H9 (cell line): ENCODE results near the gene MRPL18. TPM values are rescaled to one million over a fixed set of nuclear protein-coding genes. Genes with fewer than 3 reads are reported as not detected.
A peak's percentile ranks its signal among the peaks of the same experiment; 100 is the strongest.

ENCODE experiments used
- DNase-seq: peaks from one replicate; pipeline ENCODE4 v3.0.0-alpha.2; 2017
- H2AFZ ChIP-seq: one replicate; pipeline ENCODE4 v1.6.1; 2013; ENCODE audit warnings: mild to moderate bottlenecking, low read length, control low read depth, moderate library complexity
- H2AK5ac ChIP-seq: 2 replicates; pipeline ENCODE4 v1.6.1; 2013; ENCODE audit warnings: low read length, control low read depth, mixed read lengths; ENCODE audit not compliant: insufficient read length
- H2BK120ac ChIP-seq: one replicate; pipeline ENCODE4 v1.6.1; 2013; ENCODE audit warnings: low read depth, mild to moderate bottlenecking, low read length, control low read depth, inconsistent platforms; ENCODE audit not compliant: poor library complexity, severe bottlenecking
- H2BK12ac ChIP-seq: 2 replicates; pipeline ENCODE4 v1.6.1; 2013; ENCODE audit warnings: low read length, control low read depth, mixed read lengths, low read depth; ENCODE audit not compliant: insufficient read length
- H2BK15ac ChIP-seq: 2 replicates; pipeline ENCODE4 v1.6.1; 2013; ENCODE audit warnings: low read depth, low read length, control low read depth
- H2BK20ac ChIP-seq: one replicate; pipeline ENCODE4 v1.6.1; 2013; ENCODE audit warnings: low read depth, mild to moderate bottlenecking, low read length, control low read depth, inconsistent platforms; ENCODE audit not compliant: poor library complexity, severe bottlenecking
- H2BK5ac ChIP-seq: 2 replicates; pipeline ENCODE4 v1.6.1; 2013; ENCODE audit warnings: low read length, control low read depth, mixed read lengths; ENCODE audit not compliant: insufficient read length
- H3K14ac ChIP-seq: 2 replicates; pipeline ENCODE4 v1.6.1; 2013; ENCODE audit warnings: low read length, control low read depth; ENCODE audit not compliant: insufficient read depth
- H3K18ac ChIP-seq: 2 replicates; pipeline ENCODE4 v1.6.1; 2013; ENCODE audit warnings: low read depth, mild to moderate bottlenecking, mixed read lengths, low read length, control low read depth; ENCODE audit not compliant: insufficient read length
- H3K23ac ChIP-seq: 2 replicates; pipeline ENCODE4 v1.6.1; 2013; ENCODE audit warnings: low read length, control low read depth, mixed read lengths, low read depth; ENCODE audit not compliant: insufficient read length
- H3K23me2 ChIP-seq: 2 replicates; pipeline ENCODE4 v1.6.1; 2013; ENCODE audit warnings: low read depth, mild to moderate bottlenecking, mixed read lengths, low read length, control low read depth; ENCODE audit not compliant: insufficient read length, poor library complexity, severe bottlenecking
- H3K27ac ChIP-seq: 2 replicates; pipeline ENCODE4 v1.5.1; 2013; ENCODE audit warnings: low read length, control low read depth, mixed read lengths, low read depth; ENCODE audit not compliant: insufficient read length
- H3K27me3 ChIP-seq: 2 replicates; pipeline ENCODE4 v1.6.1; 2013; ENCODE audit warnings: low read length, control low read depth, inconsistent platforms; ENCODE audit not compliant: insufficient read depth
- H3K4ac ChIP-seq: 2 replicates; pipeline ENCODE4 v1.6.1; 2013; ENCODE audit warnings: low read depth, mild to moderate bottlenecking, control low read depth, inconsistent platforms, low read length, moderate library complexity
- H3K4me1 ChIP-seq: 2 replicates; pipeline ENCODE4 v1.6.1; 2013; ENCODE audit warnings: low read length, control low read depth, inconsistent platforms; ENCODE audit not compliant: insufficient read depth
- H3K4me2 ChIP-seq: 2 replicates; pipeline ENCODE4 v1.6.1; 2013; ENCODE audit warnings: low read length, control low read depth, mixed read lengths; ENCODE audit not compliant: insufficient read length, insufficient read depth
- H3K56ac ChIP-seq: 2 replicates; pipeline ENCODE4 v1.6.1; 2013; ENCODE audit warnings: low read depth, mild to moderate bottlenecking, mixed read lengths, low read length, control low read depth; ENCODE audit not compliant: insufficient read length
- H3K79me1 ChIP-seq: 2 replicates; pipeline ENCODE4 v1.6.1; 2013; ENCODE audit warnings: low read depth, mild to moderate bottlenecking, moderate library complexity, low read length, control low read depth, inconsistent platforms; ENCODE audit not compliant: insufficient read depth, poor library complexity, severe bottlenecking
- H3K79me2 ChIP-seq: 2 replicates; pipeline ENCODE4 v1.6.1; 2013; ENCODE audit warnings: low read length, control low read depth, inconsistent platforms; ENCODE audit not compliant: insufficient read depth
- H3K9ac ChIP-seq: 2 replicates; pipeline ENCODE4 v1.6.1; 2013; ENCODE audit warnings: low read length, control low read depth, mixed read lengths; ENCODE audit not compliant: insufficient read length; ENCODE audit errors: extremely low read depth
- H3K9me3 ChIP-seq: one replicate; pipeline ENCODE4 v1.6.1; 2013; ENCODE audit warnings: low read depth, low read length, inconsistent platforms; ENCODE audit not compliant: control insufficient read depth
- H3T11ph ChIP-seq: one replicate; pipeline ENCODE4 v1.6.1; 2013; ENCODE audit warnings: mild to moderate bottlenecking, low read length, control low read depth, inconsistent platforms
- H4K20me1 ChIP-seq: one replicate; pipeline ENCODE4 v1.6.1; 2013; ENCODE audit not compliant: control insufficient read depth, insufficient read length, insufficient read depth
- H4K5ac ChIP-seq: 2 replicates; pipeline ENCODE4 v1.6.1; 2013; ENCODE audit warnings: low read depth, mild to moderate bottlenecking, mixed read lengths, low read length, control low read depth; ENCODE audit not compliant: insufficient read length
- H4K8ac ChIP-seq: replicated peaks from 2 replicates; pipeline ENCODE4 v1.6.1; 2013; ENCODE audit warnings: low read length, control low read depth, mixed read lengths, low read depth; ENCODE audit not compliant: insufficient read length
- H4K91ac ChIP-seq: 2 replicates; pipeline ENCODE4 v1.6.1; 2013; ENCODE audit warnings: low read depth, mild to moderate bottlenecking, moderate library complexity, mixed read lengths, low read length, control low read depth; ENCODE audit not compliant: insufficient read length
- H3K27ac Mint-ChIP-seq, 3 experiments: 2 replicates in 2 of 3; 3 replicates in 1 of 3; pipeline ENCODE4 v1.8.0; 2020 to 2021; ENCODE audit warnings: mixed read lengths in 3 of 3, mild to moderate bottlenecking in 1 of 3, moderate library complexity in 1 of 3
- H3K27me3 Mint-ChIP-seq: 2 replicates; pipeline ENCODE4 v1.8.0; 2021; ENCODE audit warnings: low read depth, mild to moderate bottlenecking, moderate library complexity, mixed read lengths
- H3K36me3 Mint-ChIP-seq, 3 experiments: 2 replicates in 2 of 3; 3 replicates in 1 of 3; pipeline ENCODE4 v1.8.0; 2020 to 2021; ENCODE audit warnings: low read depth in 3 of 3, mixed read lengths in 3 of 3; ENCODE audit not compliant: insufficient read depth in 1 of 3
- H3K4me1 Mint-ChIP-seq, 2 experiments: 2 replicates each; pipeline ENCODE4 v1.8.0; 2020; ENCODE audit warnings: mixed read lengths in 2 of 2
- H3K4me3 Mint-ChIP-seq, 2 experiments: 2 replicates in 1 of 2; 3 replicates in 1 of 2; pipeline ENCODE4 v1.8.0; 2020 to 2021; ENCODE audit warnings: mild to moderate bottlenecking in 2 of 2, mixed read lengths in 2 of 2, moderate library complexity in 1 of 2
- H3K9me3 Mint-ChIP-seq, 2 experiments: 2 replicates in 1 of 2; 3 replicates in 1 of 2; pipeline ENCODE4 v1.8.0; 2020; ENCODE audit warnings: mild to moderate bottlenecking in 2 of 2, mixed read lengths in 2 of 2, moderate library complexity in 1 of 2
- CTCF ChIP-seq: fragments of 200-600 bp; sonication (generic); conservative IDR thresholded peaks from 3 replicates; pipeline ENCODE4 v1.8.0; 2021; ENCODE audit warnings: antibody characterized with exemption, mild to moderate bottlenecking
- WGBS: extraction: QIAGEN DNeasy Blood & Tissue Kit; methylation state at CpG from one replicate; pipeline ENCODE4 v1.1.7; 2013; ENCODE audit warnings: missing lambda C conversion rate, low lambda C conversion rate, mixed read lengths; ENCODE audit not compliant: insufficient read length; ENCODE audit errors: extremely low coverage; 5-methylcytosine and 5-hydroxymethylcytosine counted together
- total RNA-seq: library from RNA; stranded (reverse); gene quantifications from 2 replicates; pipeline ENCODE4 v1.2.1, GENCODE V29; 2021

The MRPL18 gene
- total RNA-seq, 1 experiment from 2014 or later: 88.8 TPM

GRCh38 chr6:159778131-159778530 lies 12.1 kb upstream of the MRPL18 start:
- H3K9me3 ChIP-seq: no peaks in the 10 kb centered on the region
- no peak overlapping the region for H3T11ph ChIP-seq
- H3K27me3 ChIP-seq: no peaks in the 10 kb centered on the region
- H4K91ac ChIP-seq: no peak overlapping the region
- no peak overlapping the region for H2BK12ac ChIP-seq
- Mint-ChIP-seq H3K27ac (peak overlapping the region in 1 of 3 experiments; percentile 30; a peak in 2 of 7 replicates), H3K4me1 (no peaks in the 10 kb centered on the region; a peak in 1 of 4 replicates), H3K9me3 (no peaks in the 10 kb centered on the region), H3K27me3 (no peaks in the 10 kb centered on the region), H3K4me3 (no peak overlapping the region), H3K36me3 (peaks cover 55 to 98% (median 97%) of the 10 kb centered on the region in 3 experiments; a peak in 6 of 7 replicates)
- no peaks in the 10 kb centered on the region for H3K79me2 ChIP-seq
- H2BK120ac ChIP-seq: no peak overlapping the region
- H2AK5ac ChIP-seq: no peak overlapping the region
- H3K23me2 ChIP-seq: no peaks in the 10 kb centered on the region
- H2BK5ac ChIP-seq: no peak overlapping the region
- no peaks in the 10 kb centered on the region for H3K79me1 ChIP-seq
- no peak overlapping the region for H3K9ac ChIP-seq
- no peak for TF ChIP-seq CTCF
- no peak overlapping the region for H2AFZ ChIP-seq
- WGBS: no CpG with 5 or more reads among the region's 1 CpG
- no peaks in the 10 kb centered on the region for H4K20me1 ChIP-seq
- H2BK20ac ChIP-seq: no peak overlapping the region
- no peak overlapping the region for H3K14ac ChIP-seq
- H3K4me1 ChIP-seq: no peaks in the 10 kb centered on the region
- H3K4me2 ChIP-seq: no peak overlapping the region
- no peak overlapping the region for H3K4ac ChIP-seq
- H3K23ac ChIP-seq: no peak overlapping the region
- DNase-seq: no peak
- H3K18ac ChIP-seq: no peak overlapping the region
- H4K8ac ChIP-seq: no peak overlapping the region
- no peak overlapping the region for H3K56ac ChIP-seq
- H2BK15ac ChIP-seq: no peak overlapping the region
- no peak overlapping the region for H4K5ac ChIP-seq
- no peak overlapping the region for H3K27ac ChIP-seq
